GM12878 (cell line): Measurements from ENCODE around the gene PTK6. TPM values are rescaled to one million over a fixed set of nuclear protein-coding genes. Genes with fewer than 3 reads are reported as not detected.

Experiments
- CREB1 ChIP-seq: IDR thresholded peaks from 2 replicates; pipeline ENCODE4 v1.6.1; 2012; ENCODE audit warnings: low read depth, mild to moderate bottlenecking, inconsistent platforms
- EZH2 ChIP-seq: IDR thresholded peaks from 2 replicates; pipeline ENCODE4 v1.6.1; 2012; ENCODE audit warnings: low read depth, mild to moderate bottlenecking, control low read depth, inconsistent platforms, low read length, borderline replicate concordance; ENCODE audit not compliant: control insufficient read depth
- FOXK2 ChIP-seq: fragments of 450-650 bp; IDR thresholded peaks from 2 replicates; pipeline ENCODE4 v1.6.1; 2017; ENCODE audit warnings: mild to moderate bottlenecking, moderate library complexity
- GABPA ChIP-seq: IDR thresholded peaks from 2 replicates; pipeline ENCODE4 v1.6.1; 2014; ENCODE audit warnings: antibody characterized with exemption, low read depth, mild to moderate bottlenecking, inconsistent platforms
- HCFC1 ChIP-seq: fragments of 150-350 bp; IDR thresholded peaks from 2 replicates; pipeline ENCODE4 v1.6.1; 2014; ENCODE audit warnings: low read length
- IKZF1 ChIP-seq: fragments of 450-650 bp; conservative IDR thresholded peaks from 2 replicates; pipeline ENCODE4 v1.6.1; 2017; ENCODE audit warnings: antibody characterized with exemption, mild to moderate bottlenecking
- KAT2A ChIP-seq: conservative IDR thresholded peaks from 2 replicates; pipeline ENCODE4 v1.6.1; 2011; ENCODE audit warnings: low read depth, low read length; ENCODE audit not compliant: control insufficient read depth
- KLF5 ChIP-seq: fragments of 450-650 bp; IDR thresholded peaks from 2 replicates; pipeline ENCODE4 v1.6.1; 2014; ENCODE audit warnings: mild to moderate bottlenecking; ENCODE audit not compliant: partially characterized antibody
- MEF2B ChIP-seq: fragments of 450-650 bp; IDR thresholded peaks from 2 replicates; pipeline ENCODE4 v1.6.1; 2018; ENCODE audit warnings: mild to moderate bottlenecking, moderate library complexity; ENCODE audit not compliant: partially characterized antibody, poor library complexity, severe bottlenecking
- MTA3 ChIP-seq: IDR thresholded peaks from 2 replicates; pipeline ENCODE4 v1.6.1; 2012; ENCODE audit warnings: low read length, inconsistent platforms, borderline replicate concordance
- NR2C2 ChIP-seq: IDR thresholded peaks from 2 replicates; pipeline ENCODE4 v1.6.1; 2011; ENCODE audit warnings: borderline replicate concordance, low read depth; ENCODE audit not compliant: control insufficient read depth, insufficient read length
- NR2F1 ChIP-seq: fragments of 450-650 bp; conservative IDR thresholded peaks from 2 replicates; pipeline ENCODE4 v1.6.1; 2017; ENCODE audit warnings: mild to moderate bottlenecking
- PBX3 ChIP-seq: IDR thresholded peaks from 2 replicates; pipeline ENCODE4 v1.6.1; 2011; ENCODE audit warnings: mild to moderate bottlenecking, low read depth, low read length, moderate library complexity; ENCODE audit not compliant: insufficient replicate concordance
- POLR2A ChIP-seq: IDR thresholded peaks from 2 replicates; pipeline ENCODE4 v1.6.1; 2011; ENCODE audit warnings: low read depth, mild to moderate bottlenecking, low read length
- POLR2AphosphoS2 ChIP-seq: IDR thresholded peaks from 2 replicates; pipeline ENCODE4 v1.6.1; 2011; ENCODE audit warnings: low read depth, mild to moderate bottlenecking, low read length, improper control_type of control experiment, moderate library complexity
- RELA ChIP-seq: fragments of 450-650 bp; IDR thresholded peaks from 2 replicates; pipeline ENCODE4 v1.8.0; 2014; ENCODE audit warnings: borderline replicate concordance; ENCODE audit not compliant: partially characterized antibody
- STAT3 ChIP-seq: IDR thresholded peaks from 2 replicates; pipeline ENCODE4 v1.6.1; 2011; ENCODE audit warnings: low read depth, low read length, improper control_type of control experiment
- SUPT20H ChIP-seq: IDR thresholded peaks from 2 replicates; pipeline ENCODE4 v1.6.1; 2011; ENCODE audit warnings: low read depth, mild to moderate bottlenecking, low read length, moderate library complexity, borderline replicate concordance; ENCODE audit not compliant: control insufficient read depth
- TCF12 ChIP-seq: IDR thresholded peaks from 2 replicates; pipeline ENCODE4 v1.6.1; 2011; ENCODE audit warnings: low read depth, mild to moderate bottlenecking, low read length
- TCF3 ChIP-seq: IDR thresholded peaks from 2 replicates; pipeline ENCODE4 v1.6.1; 2012; ENCODE audit warnings: low read depth, mild to moderate bottlenecking, low read length, borderline replicate concordance; ENCODE audit not compliant: insufficient read depth
- ZBTB33 ChIP-seq: fragments of 450-650 bp; IDR thresholded peaks from 2 replicates; pipeline ENCODE4 v1.6.1; 2017; ENCODE audit warnings: mild to moderate bottlenecking
- ZNF687 ChIP-seq: fragments of 450-650 bp; IDR thresholded peaks from 2 replicates; pipeline ENCODE4 v1.6.1; 2017; ENCODE audit warnings: mild to moderate bottlenecking, moderate library complexity
- ZSCAN29 ChIP-seq: fragments of 450-650 bp; IDR thresholded peaks from 2 replicates; pipeline ENCODE4 v1.6.1; 2017; ENCODE audit warnings: mild to moderate bottlenecking, moderate library complexity
- polyA plus RNA-seq, 11 experiments: library from polyadenylated mRNA; depleted of rRNA in 4 of 11; unstranded in 6 of 11; stranded (reverse) in 5 of 11; fragments of >200 nt; fragmentation: Nextera tagmentation in 4 of 11; fragmentation: Illumina TruSeq in 1 of 11; extraction: Ambion mirVana in 4 of 11; extraction: Trizol in 1 of 11; gene quantifications; 1 replicate in 1 of 11; 2 replicates in 10 of 11; pipeline versions ENCODE4 v1.2.1 to v1.2.3, GENCODE V29; 2011 to 2016; ENCODE audit warnings: inconsistent platforms in 2 of 11, missing spikeins in 2 of 11, low read depth in 1 of 11
- total RNA-seq, 4 experiments: library from RNA; depleted of rRNA in 3 of 4; stranded (reverse); fragments of >200 nt in 3 of 4; fragmentation: Illumina TruSeq in 1 of 4; extraction: Trizol in 1 of 4; gene quantifications; 2 replicates each; pipeline versions ENCODE4 v1.2.1 to v1.2.3, GENCODE V29; 2013 to 2021

Gene PTK6
- total and polyA plus RNA-seq, 10 of the 15 experiments (the other 5 are each of a cell fraction or from before 2014, with no cell fraction given): 0.02 to 0.21 (median 0.09) TPM; not detected in 3

- TF ChIP-seq TCF12: peak; percentile 68; the same call in 1 of the 2 replicates
- TF ChIP-seq FOXK2: no peak
- no peak for TF ChIP-seq KLF5
- no peak for TF ChIP-seq ZBTB33
- no peak for TF ChIP-seq ZSCAN29
- 0 out of 2 replicates have a peak, but pooled peaks have one; percentile 48 for TF ChIP-seq CREB1
- no peak for TF ChIP-seq NR2C2
- TF ChIP-seq KAT2A: no peak
- no peak for TF ChIP-seq EZH2
- peak; percentile 30; the same call in 1 of the 2 replicates for TF ChIP-seq IKZF1
- no peak for TF ChIP-seq PBX3
- no peak for TF ChIP-seq RELA
- TF ChIP-seq HCFC1: no peak
- peak; percentile 85 for TF ChIP-seq MEF2B
- 0 out of 2 replicates have a peak, but pooled peaks have one; percentile 55 for TF ChIP-seq TCF3
- no peak for TF ChIP-seq POLR2AphosphoS2
- TF ChIP-seq POLR2A: 0 out of 2 replicates have a peak, but pooled peaks have one; percentile 24
- no peak for TF ChIP-seq SUPT20H
- no peak for TF ChIP-seq MTA3
- TF ChIP-seq STAT3: no peak
- TF ChIP-seq ZNF687: no peak
- no peak for TF ChIP-seq GABPA
- TF ChIP-seq NR2F1: peak; percentile 48; the same call in 1 of the 2 replicates
Observed at GRCh38 chr20:63554361-63555278, 17.4 kb upstream of the PTK6 start (continued).
